ENCODE measurements around the gene NRG3.

DNA sequence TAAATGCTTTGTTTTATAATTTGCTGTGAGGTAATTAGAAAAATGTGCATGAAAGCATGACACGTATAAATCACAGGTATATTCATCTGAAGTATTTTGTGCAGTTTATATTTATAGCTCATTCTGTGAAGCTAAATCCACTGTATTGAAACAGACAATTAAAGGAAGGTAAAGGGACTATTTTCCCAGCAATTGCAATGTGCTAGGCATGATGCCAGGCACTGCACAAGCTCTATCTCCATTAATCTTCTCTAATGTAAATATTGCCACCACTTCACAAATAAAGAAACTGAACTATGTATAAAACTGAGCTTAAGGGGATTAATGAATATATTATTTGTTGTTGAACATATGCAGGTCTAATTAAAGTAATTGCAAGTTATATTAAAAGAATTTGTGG, 1012.5 kb downstream of the NRG3 start:
- no peak for TF ChIP-seq POLR2A (IDR thresholded peaks at IDR 0.05)
- TF ChIP-seq CTCF (IDR thresholded peaks at IDR 0.05) = no peak
